ENCODE data around the gene SH3YL1. TPM values are rescaled to one million over a fixed set of nuclear protein-coding genes. Genes with fewer than 3 reads are reported as not detected.

SH3YL1 gene
- polyA plus RNA-seq, 6 donors from 2014 or later = 17.6 to 40.5 (median 21.0) TPM

- Mint-ChIP-seq H3K27ac (no peak overlapping the region), H3K36me3 (peaks cover 7 to 9% of the 10 kb centered on the region in 2 donors), H3K9me3 (peaks cover 0 to 5% (median 0%) of the 10 kb centered on the region in 7 donors), H3K4me3 (no peak overlapping the region), H3K4me1 (no peaks in the 10 kb centered on the region), H3K27me3 (peaks cover 16 to 29% (median 25%) of the 10 kb centered on the region in 3 donors)
- DNase-seq (no peak), ATAC-seq (ENCODE audit: low read depth in 2 of 2) (no peak)
Measured at GRCh38 chr2:213932-214693, 49.7 kb downstream of the SH3YL1 start.

GRCh38 chr2:211486-212184 lies 52.2 kb downstream of the SH3YL1 start:
- Mint-ChIP-seq H3K27ac (no peak overlapping the region), H3K27me3 (peaks cover 16 to 29% (median 26%) of the 10 kb centered on the region in 3 donors)
- no peak for ATAC-seq (ENCODE audit: low read depth in 2 of 2)

GRCh38 chr2:210660-211059 lies 53.2 kb downstream of the SH3YL1 start:
- DNase-seq (no peak), ATAC-seq (ENCODE audit: low read depth in 2 of 2) (no peak)
- Mint-ChIP-seq H3K4me1 (no peaks in the 10 kb centered on the region), H3K9me3 (peaks cover 0 to 5% (median 0%) of the 10 kb centered on the region in 7 donors), H3K4me3 (no peak overlapping the region), H3K27ac (no peak overlapping the region), H3K27me3 (peaks cover 16 to 29% (median 26%) of the 10 kb centered on the region in 3 donors), H3K36me3 (no peaks in the 10 kb centered on the region)

More at GRCh38 chr2:211486-212184, 52.2 kb downstream of the SH3YL1 start:
- Mint-ChIP-seq H3K4me1 (no peaks in the 10 kb centered on the region), H3K4me3 (no peak overlapping the region), H3K9me3 (peaks cover 0 to 5% (median 0%) of the 10 kb centered on the region in 7 donors), H3K36me3 (no peaks in the 10 kb centered on the region)
- no peak for DNase-seq

- no peaks in the 10 kb centered on the region for H3K4me1 Mint-ChIP-seq
- no peak overlapping the region for H3K27ac Mint-ChIP-seq
- peaks cover 0 to 5% (median 0%) of the 10 kb centered on the region in 7 donors for H3K9me3 Mint-ChIP-seq
- no peak overlapping the region for H3K4me3 Mint-ChIP-seq
- DNase-seq (no peak), ATAC-seq (ENCODE audit: low read depth in 2 of 2) (no peak)
- peaks cover 12 to 26% (median 24%) of the 10 kb centered on the region in 3 donors for H3K27me3 Mint-ChIP-seq
- H3K36me3 Mint-ChIP-seq = no peaks in the 10 kb centered on the region
Measured at GRCh38 chr2:209470-209869, 54.4 kb downstream of the SH3YL1 start.

GRCh38 chr2:208335-208734 lies 55.5 kb downstream of the SH3YL1 start:
- H3K36me3 Mint-ChIP-seq = no peaks in the 10 kb centered on the region

GRCh38 chr2:203984-204383 lies 59.8 kb downstream of the SH3YL1 start:
- H3K9me3 Mint-ChIP-seq = peaks cover 0 to 6% (median 0%) of the 10 kb centered on the region in 7 donors
- H3K36me3 Mint-ChIP-seq = no peaks in the 10 kb centered on the region
- H3K4me1 Mint-ChIP-seq = no peaks in the 10 kb centered on the region
- no peak for ATAC-seq (ENCODE audit: low read depth in 2 of 2)
- no peak overlapping the region for H3K4me3 Mint-ChIP-seq
- no peak overlapping the region for H3K27ac Mint-ChIP-seq
- DNase-seq = no peak
- H3K27me3 Mint-ChIP-seq = peaks cover 11 to 27% (median 21%) of the 10 kb centered on the region in 3 donors

More at GRCh38 chr2:208335-208734, 55.5 kb downstream of the SH3YL1 start:
- no peak for DNase-seq
- no peak for ATAC-seq (ENCODE audit: low read depth in 2 of 2)
- peak overlapping the region in 1 of 6 donors; percentile 14 for H3K27ac Mint-ChIP-seq
- H3K9me3 Mint-ChIP-seq = peaks cover 0 to 7% (median 0%) of the 10 kb centered on the region in 7 donors
- H3K4me1 Mint-ChIP-seq = no peaks in the 10 kb centered on the region
- peaks cover 18 to 35% (median 33%) of the 10 kb centered on the region in 3 donors for H3K27me3 Mint-ChIP-seq
- H3K4me3 Mint-ChIP-seq = no peak overlapping the region

- Mint-ChIP-seq H3K36me3 (no peaks in the 10 kb centered on the region), H3K27ac (no peak overlapping the region), H3K27me3 (peaks cover 11 to 27% (median 21%) of the 10 kb centered on the region in 3 donors), H3K4me3 (no peak overlapping the region), H3K4me1 (no peaks in the 10 kb centered on the region), H3K9me3 (peaks cover 0 to 6% (median 0%) of the 10 kb centered on the region in 7 donors)
- no peak for ATAC-seq (ENCODE audit: low read depth in 2 of 2)
- DNase-seq = no peak
Measured at GRCh38 chr2:203401-203800, 60.4 kb downstream of the SH3YL1 start.

GRCh38 chr2:202945-203344 lies 60.9 kb downstream of the SH3YL1 start:
- no peaks in the 10 kb centered on the region for H3K36me3 Mint-ChIP-seq
- peaks cover 0 to 6% (median 0%) of the 10 kb centered on the region in 7 donors for H3K9me3 Mint-ChIP-seq
- DNase-seq (no peak), ATAC-seq (ENCODE audit: low read depth in 2 of 2) (no peak)
- H3K27me3 Mint-ChIP-seq = peaks cover 11 to 27% (median 21%) of the 10 kb centered on the region in 3 donors
- H3K27ac Mint-ChIP-seq = no peak overlapping the region
- H3K4me3 Mint-ChIP-seq = no peak overlapping the region
- H3K4me1 Mint-ChIP-seq = no peaks in the 10 kb centered on the region

GRCh38 chr2:201648-202433 lies 62.0 kb downstream of the SH3YL1 start:
- Mint-ChIP-seq H3K9me3 (peaks cover 0 to 6% (median 0%) of the 10 kb centered on the region in 7 donors), H3K27me3 (peaks cover 11 to 27% (median 21%) of the 10 kb centered on the region in 3 donors), H3K36me3 (no peaks in the 10 kb centered on the region), H3K4me3 (no peak overlapping the region), H3K27ac (no peak overlapping the region), H3K4me1 (no peaks in the 10 kb centered on the region)
- ATAC-seq (ENCODE audit: low read depth in 2 of 2) (no peak), DNase-seq (no peak)

GRCh38 chr2:199041-199966 lies 64.5 kb downstream of the SH3YL1 start:
- no peaks in the 10 kb centered on the region for H3K4me1 Mint-ChIP-seq
- DNase-seq = no peak

GRCh38 chr2:196406-196805 lies 67.4 kb downstream of the SH3YL1 start:
- Mint-ChIP-seq H3K36me3 (no peaks in the 10 kb centered on the region), H3K27ac (peak overlapping the region in 1 of 6 donors; percentile 32), H3K4me1 (no peaks in the 10 kb centered on the region), H3K27me3 (peaks cover 0 to 4% (median 0%) of the 10 kb centered on the region in 3 donors), H3K9me3 (no peaks in the 10 kb centered on the region), H3K4me3 (no peak overlapping the region)
- DNase-seq (no peak), ATAC-seq (ENCODE audit: low read depth in 2 of 2) (no peak)

More at GRCh38 chr2:199041-199966, 64.5 kb downstream of the SH3YL1 start:
- Mint-ChIP-seq H3K9me3 (peaks cover 0 to 3% (median 0%) of the 10 kb centered on the region in 7 donors), H3K36me3 (no peaks in the 10 kb centered on the region), H3K27ac (no peak overlapping the region), H3K27me3 (peaks cover 11 to 25% (median 21%) of the 10 kb centered on the region in 3 donors), H3K4me3 (no peak overlapping the region)
- no peak for ATAC-seq (ENCODE audit: low read depth in 2 of 2)

- ATAC-seq (ENCODE audit: low read depth in 2 of 2) = no peak
- H3K4me3 Mint-ChIP-seq = no peak overlapping the region
- H3K27me3 Mint-ChIP-seq = peaks cover 0 to 4% (median 0%) of the 10 kb centered on the region in 3 donors
- H3K27ac Mint-ChIP-seq = peak overlapping the region in 1 of 6 donors; percentile 32
- no peaks in the 10 kb centered on the region for H3K4me1 Mint-ChIP-seq
- no peaks in the 10 kb centered on the region for H3K36me3 Mint-ChIP-seq
- DNase-seq = no peak
- no peaks in the 10 kb centered on the region for H3K9me3 Mint-ChIP-seq
Measured at GRCh38 chr2:195932-196331, 67.9 kb downstream of the SH3YL1 start.

Measured in naive B cell (primary cell).